KMS-11 (cell line): ENCODE measurements around the gene CHD5.

Source experiments
- H2AFZ ChIP-seq: fragments of 200-600 bp; sonication (generic); 2 replicates; pipeline ENCODE4 v1.6.1; 2016; ENCODE audit warnings: antibody characterized with exemption, mixed run types, low read depth
- H3K27ac ChIP-seq: fragments of 200-600 bp; sonication (generic); 2 replicates; pipeline ENCODE4 v1.6.1; 2016; ENCODE audit warnings: mild to moderate bottlenecking, mixed run types
- H3K27me3 ChIP-seq: fragments of 200-600 bp; sonication (generic); 2 replicates; pipeline ENCODE4 v1.6.1; 2017; ENCODE audit warnings: mild to moderate bottlenecking, low read depth, mixed run types, moderate library complexity; ENCODE audit not compliant: insufficient read depth
- H3K36me3 ChIP-seq: fragments of 200-600 bp; sonication (generic); 2 replicates; pipeline ENCODE4 v1.6.1; 2017; ENCODE audit warnings: mild to moderate bottlenecking, mixed run types; ENCODE audit not compliant: insufficient read depth
- H3K4me1 ChIP-seq: fragments of 200-600 bp; sonication (generic); 2 replicates; pipeline ENCODE4 v1.6.1; 2016; ENCODE audit warnings: mild to moderate bottlenecking, low read depth, mixed run types; ENCODE audit not compliant: poor library complexity, severe bottlenecking
- H3K4me2 ChIP-seq: fragments of 200-600 bp; sonication (generic); 2 replicates; pipeline ENCODE4 v1.7.0; 2016; ENCODE audit warnings: mild to moderate bottlenecking, mixed run types
- H3K4me3 ChIP-seq: fragments of 200-600 bp; sonication (generic); IDR thresholded peaks from 2 replicates; pipeline ENCODE4 v1.6.1; 2017; ENCODE audit warnings: low read depth, low read length, mixed read lengths; ENCODE audit not compliant: insufficient read depth
- H3K79me2 ChIP-seq: fragments of 200-600 bp; sonication (generic); 2 replicates; pipeline ENCODE4 v1.6.1; 2016; ENCODE audit warnings: low read depth, mixed run types; ENCODE audit not compliant: insufficient read depth
- H3K9ac ChIP-seq: fragments of 200-600 bp; sonication (generic); 2 replicates; pipeline ENCODE4 v1.6.1; 2016; ENCODE audit warnings: mild to moderate bottlenecking, mixed run types
- H4K20me1 ChIP-seq: fragments of 200-600 bp; sonication (generic); 2 replicates; pipeline ENCODE4 v1.6.1; 2016; ENCODE audit warnings: mild to moderate bottlenecking, mixed run types; ENCODE audit not compliant: insufficient read depth
- CTCF ChIP-seq: fragments of 200-600 bp; sonication (generic); conservative IDR thresholded peaks from 2 replicates; pipeline ENCODE4 v1.6.1; 2017; ENCODE audit warnings: low read depth, mild to moderate bottlenecking, antibody characterized with exemption, low read length, moderate library complexity, mixed read lengths

The CHD5 gene

GRCh38 chr1:6094801-6095505, 85.2 kb downstream of the CHD5 start:
- H3K79me2 ChIP-seq: no peaks in the 10 kb centered on the region
- no peak for TF ChIP-seq CTCF
- no peak overlapping the region for H3K27ac ChIP-seq
- H3K4me1 ChIP-seq: no peaks in the 10 kb centered on the region
- no peaks in the 10 kb centered on the region for H3K36me3 ChIP-seq
- H3K4me3 ChIP-seq: no peak overlapping the region
- H4K20me1 ChIP-seq: no peaks in the 10 kb centered on the region
- H2AFZ ChIP-seq: no peak overlapping the region
- H3K4me2 ChIP-seq: no peak overlapping the region
- H3K27me3 ChIP-seq: no peaks in the 10 kb centered on the region; the same call in 1 of the 2 replicates
- H3K9ac ChIP-seq: no peak overlapping the region

- no peaks in the 10 kb centered on the region for H3K4me1 ChIP-seq
- H3K4me3 ChIP-seq: no peak overlapping the region
- no peak overlapping the region for H3K27ac ChIP-seq
- H3K36me3 ChIP-seq: no peaks in the 10 kb centered on the region
- H4K20me1 ChIP-seq: no peaks in the 10 kb centered on the region
- TF ChIP-seq CTCF: no peak
- H2AFZ ChIP-seq: no peak overlapping the region
- no peaks in the 10 kb centered on the region for H3K27me3 ChIP-seq
- H3K4me2 ChIP-seq: no peak overlapping the region
- no peak overlapping the region for H3K9ac ChIP-seq
- no peaks in the 10 kb centered on the region for H3K79me2 ChIP-seq
Observed at GRCh38 chr1:6094246-6094645, 85.9 kb downstream of the CHD5 start.

GRCh38 chr1:6093611-6094010, 86.5 kb downstream of the CHD5 start:
- TF ChIP-seq CTCF: no peak
- no peaks in the 10 kb centered on the region for H3K4me1 ChIP-seq
- no peaks in the 10 kb centered on the region for H4K20me1 ChIP-seq
- no peaks in the 10 kb centered on the region for H3K36me3 ChIP-seq
- no peak overlapping the region for H3K9ac ChIP-seq
- no peaks in the 10 kb centered on the region for H3K27me3 ChIP-seq
- no peak overlapping the region for H2AFZ ChIP-seq
- no peak overlapping the region for H3K4me2 ChIP-seq
- no peak overlapping the region for H3K27ac ChIP-seq
- no peak overlapping the region for H3K4me3 ChIP-seq
- H3K79me2 ChIP-seq: no peaks in the 10 kb centered on the region

GRCh38 chr1:6093071-6093470, 87.0 kb downstream of the CHD5 start:
- no peaks in the 10 kb centered on the region for H3K36me3 ChIP-seq
- H3K27me3 ChIP-seq: no peaks in the 10 kb centered on the region
- no peaks in the 10 kb centered on the region for H3K79me2 ChIP-seq
- H2AFZ ChIP-seq: no peak overlapping the region
- H4K20me1 ChIP-seq: no peaks in the 10 kb centered on the region
- no peak overlapping the region for H3K4me2 ChIP-seq
- H3K4me3 ChIP-seq: no peak overlapping the region
- TF ChIP-seq CTCF: no peak
- no peak overlapping the region for H3K27ac ChIP-seq
- no peaks in the 10 kb centered on the region for H3K4me1 ChIP-seq
- no peak overlapping the region for H3K9ac ChIP-seq
